ENCODE measurements around the gene FREM3. TPM values are rescaled to one million over a fixed set of nuclear protein-coding genes. Genes with fewer than 3 reads are reported as not detected.
"Not testable (repeated sequence)": the region's sequence is repeated elsewhere in the genome, so short reads cannot be mapped to it uniquely, and the experiment has no call there.

FREM3 gene
- total RNA-seq, 3 donors from 2014 or later, result not detected

GRCh38 chr4:143531380-143531779, 169.1 kb downstream of the FREM3 start:
- ATAC-seq, result no peak

GRCh38 chr4:143528046-143528445, 172.4 kb downstream of the FREM3 start:
- not testable (repeated sequence) for H3K4me3 Mint-ChIP-seq; ATAC-seq; DNase-seq; H3K27me3 Mint-ChIP-seq (ENCODE audit: low read depth); H3K9me3 Mint-ChIP-seq
- H3K36me3 Mint-ChIP-seq (ENCODE audit: insufficient read depth), result peaks cover 59% of the 10 kb centered on the region
- peaks cover 12% of the 10 kb centered on the region for H3K4me1 Mint-ChIP-seq (ENCODE audit: low read depth)

More at GRCh38 chr4:143531380-143531779, 169.1 kb downstream of the FREM3 start:
- Mint-ChIP-seq H3K9me3 (no peaks in the 10 kb centered on the region), H3K4me1 (ENCODE audit: low read depth) (peaks cover 5% of the 10 kb centered on the region), H3K27me3 (ENCODE audit: low read depth) (no peaks in the 10 kb centered on the region), H3K36me3 (ENCODE audit: insufficient read depth) (peaks cover 63% of the 10 kb centered on the region), H3K4me3 (no peak overlapping the region)
- no peak for DNase-seq

Other genes with a start within 250 kb of the FREM3 start
- 10 to 100 TPM; 59.2 to 66.5 (median 64.4) TPM for gene SMARCA5, start 187.0 kb downstream of the FREM3 start, total RNA-seq
- 1 to 10 TPM in 1 of 3 donors, under 1 TPM in 2; 0.26 to 2.1 (median 0.27) TPM for gene GYPE, start 204.9 kb upstream of the FREM3 start, total RNA-seq

Data from activated T-cell treated with anti-CD3 and anti-CD28 coated beads, Interleukin-2, amount 50 U/mL, for 4 hours (primary cell).